Right atrium auricular region (tissue), 2 donors: ENCODE data around the gene ZNF575. TPM values are rescaled to one million over a fixed set of nuclear protein-coding genes. Genes with fewer than 3 reads are reported as not detected.

Experiments used
- DNase-seq: peaks from one replicate; pipeline ENCODE4 v3.0.0-alpha.2; 2019; ENCODE audit warnings: low spot score
- H3K27ac ChIP-seq, 2 donors: fragments of 200-600 bp; sonication (generic); 1 replicate in 1 of 2; 2 replicates in 1 of 2; pipeline ENCODE4 v1.5.1; 2016 to 2019
- H3K27me3 ChIP-seq, 2 donors: fragments of 200-600 bp; sonication (generic); one replicate each; pipeline versions ENCODE4 v1.5.1 to v1.6.0; 2017 to 2019
- H3K36me3 ChIP-seq: fragments of 200-600 bp; sonication (generic); one replicate; pipeline ENCODE4 v1.5.1; 2016
- H3K4me1 ChIP-seq, 2 donors: fragments of 200-600 bp; sonication (generic); one replicate each; pipeline versions ENCODE4 v1.5.1 to v1.6.0; 2017 to 2019
- H3K4me3 ChIP-seq, 2 donors: fragments of 200-600 bp; sonication (generic); 1 replicate in 1 of 2; 2 replicates in 1 of 2; pipeline ENCODE4 v1.5.1; 2017 to 2019; ENCODE audit warnings: mild to moderate bottlenecking in 1 of 2, moderate library complexity in 1 of 2
- H3K9me3 ChIP-seq, 2 donors: fragments of 200-600 bp; sonication (generic); one replicate each; pipeline ENCODE4 v1.5.1; 2019
- CTCF ChIP-seq, 2 donors: fragments of 200-600 bp; sonication (generic); IDR thresholded peaks; one replicate each; pipeline ENCODE4 v1.5.1; 2019; ENCODE audit warnings: antibody characterized with exemption in 2 of 2
- total RNA-seq, 2 donors: library from RNA; depleted of rRNA; stranded (reverse); fragments of >200 nt; gene quantifications; one replicate each; pipeline ENCODE4 v1.1.0, GENCODE V29; 2016

The ZNF575 gene
- total RNA-seq, 2 donors from 2014 or later, result 0.39 TPM; not detected in 1

- H3K9me3 ChIP-seq, result no peaks in the 10 kb centered on the region
- H3K36me3 ChIP-seq, result peaks cover 39% of the 10 kb centered on the region
- no peak overlapping the region for H3K27ac ChIP-seq
- peak; percentile 64 for DNase-seq
- no peaks in the 10 kb centered on the region for H3K27me3 ChIP-seq
- no peaks in the 10 kb centered on the region for H3K4me1 ChIP-seq
- H3K4me3 ChIP-seq, result no peak overlapping the region
- peak; percentile 32 to 66 for TF ChIP-seq CTCF (IDR thresholded peaks at IDR 0.05)
Observed at GRCh38 chr19:43555185-43555770, 22.3 kb downstream of the ZNF575 start.

- no peak for DNase-seq
- Histone ChIP-seq H3K27me3 (no peaks in the 10 kb centered on the region), H3K36me3 (peaks cover 25% of the 10 kb centered on the region), H3K4me1 (peaks cover 0 to 13% of the 10 kb centered on the region in 2 donors), H3K9me3 (no peaks in the 10 kb centered on the region), H3K4me3 (no peak overlapping the region), H3K27ac (no peak overlapping the region)
- no peak for TF ChIP-seq CTCF (IDR thresholded peaks at IDR 0.05)
Observed at GRCh38 chr19:43560687-43561086, 27.7 kb downstream of the ZNF575 start.

GRCh38 chr19:43561139-43561970, 28.4 kb downstream of the ZNF575 start:
- no peak for DNase-seq
- Histone ChIP-seq H3K4me1 (peaks cover 0 to 13% of the 10 kb centered on the region in 2 donors), H3K27me3 (no peaks in the 10 kb centered on the region), H3K27ac (no peak overlapping the region), H3K9me3 (no peaks in the 10 kb centered on the region), H3K36me3 (peaks cover 25% of the 10 kb centered on the region), H3K4me3 (no peak overlapping the region)
- no peak for TF ChIP-seq CTCF (IDR thresholded peaks at IDR 0.05)

GRCh38 chr19:43562226-43562697, 29.3 kb downstream of the ZNF575 start:
- Histone ChIP-seq H3K4me3 (no peak overlapping the region), H3K27me3 (no peaks in the 10 kb centered on the region), H3K27ac (peak overlapping the region; percentile 69 to 74), H3K36me3 (peaks cover 25% of the 10 kb centered on the region), H3K9me3 (no peaks in the 10 kb centered on the region), H3K4me1 (peaks cover 0 to 13% of the 10 kb centered on the region in 2 donors)
- no peak for DNase-seq
- TF ChIP-seq CTCF (IDR thresholded peaks at IDR 0.05), result no peak

GRCh38 chr19:43562698-43563241, 29.8 kb downstream of the ZNF575 start:
- H3K9me3 ChIP-seq, result no peaks in the 10 kb centered on the region
- H3K4me3 ChIP-seq, result no peak overlapping the region
- no peaks in the 10 kb centered on the region for H3K27me3 ChIP-seq
- peak overlapping the region; percentile 69 to 74 for H3K27ac ChIP-seq
- H3K36me3 ChIP-seq, result peaks cover 24% of the 10 kb centered on the region
- H3K4me1 ChIP-seq, result peaks cover 0 to 13% of the 10 kb centered on the region in 2 donors
- no peak for TF ChIP-seq CTCF (IDR thresholded peaks at IDR 0.05)
- peak; percentile 77 for DNase-seq
